NT2/D1 (cell line): ENCODE measurements around the gene OLFML2A.

Experiments used
- SUZ12 ChIP-seq: IDR thresholded peaks from 2 replicates; pipeline ENCODE4 v1.6.1; 2011; ENCODE audit not compliant: insufficient read length, insufficient read depth; ENCODE audit errors: extremely low read depth
- ZNF274 ChIP-seq: IDR thresholded peaks from 2 replicates; pipeline ENCODE4 v1.6.1; 2011; ENCODE audit warnings: mild to moderate bottlenecking, low read depth, low read length

GRCh38 chr9:124747065-124747464 lies 29.9 kb upstream of the OLFML2A start:
- TF ChIP-seq SUZ12, result no peak
- no peak for TF ChIP-seq ZNF274
